AG04449 (cell line): Measurements from ENCODE around the gene MARS1.
"Not testable (repeated sequence)": the region's sequence is repeated elsewhere in the genome, so short reads cannot be mapped to it uniquely, and the experiment has no call there.

Experiments used
- CTCF ChIA-PET: fragments of 350-600 bp; formaldehyde crosslinking; extraction: SDS; loops from one replicate; lab custom pipeline; 2021; ENCODE audit warnings: antibody characterized with exemption; lab: Yijun Ruan, JAX
- POLR2A ChIA-PET: fragments of 400-600, 350-600 bp; formaldehyde crosslinking; extraction: SDS; loops from one replicate; lab custom pipeline; 2020; ENCODE audit warnings: antibody characterized with exemption, inconsistent platforms; lab: Yijun Ruan, JAX
- DNase-seq: peaks from one replicate; pipeline ENCODE4 v3.0.0-alpha.2; 2010; ENCODE audit warnings: low read depth, low spot score
- H3K4me3 ChIP-seq: 2 replicates; pipeline ENCODE4 v1.5.1; 2011; ENCODE audit warnings: low read depth, mild to moderate bottlenecking, control low read depth, low read length
- TF ChIP-seq, protein P1 (sequence below): IDR thresholded peaks from one replicate; pipeline ENCODE4 v1.5.1; 2011; ENCODE audit warnings: mild to moderate bottlenecking, moderate library complexity, low read length, control low read depth, inconsistent platforms; ENCODE audit not compliant: insufficient read depth; ENCODE audit errors: missing control alignments

The MARS1 gene

DNA sequence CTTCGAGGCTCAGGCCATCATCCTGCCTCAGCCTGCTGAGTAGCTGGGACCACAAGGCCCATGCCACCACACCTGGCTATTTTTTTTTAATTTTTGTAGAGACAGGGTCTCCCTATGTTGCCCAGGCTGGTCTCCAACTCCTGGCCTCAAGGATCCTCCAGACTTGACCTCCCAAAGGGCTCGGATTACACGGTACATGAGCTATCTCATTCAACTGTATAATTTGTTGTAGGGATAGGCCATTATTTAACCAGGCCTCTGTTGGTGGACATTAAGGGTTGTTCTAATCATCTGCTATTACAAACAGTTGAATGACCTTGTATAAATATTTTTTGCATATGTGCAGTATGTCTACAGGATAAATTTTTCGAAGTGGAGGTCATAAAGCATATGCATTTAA lies 71.0 kb downstream of the MARS1 start:
- TF ChIP-seq, protein P1, sequence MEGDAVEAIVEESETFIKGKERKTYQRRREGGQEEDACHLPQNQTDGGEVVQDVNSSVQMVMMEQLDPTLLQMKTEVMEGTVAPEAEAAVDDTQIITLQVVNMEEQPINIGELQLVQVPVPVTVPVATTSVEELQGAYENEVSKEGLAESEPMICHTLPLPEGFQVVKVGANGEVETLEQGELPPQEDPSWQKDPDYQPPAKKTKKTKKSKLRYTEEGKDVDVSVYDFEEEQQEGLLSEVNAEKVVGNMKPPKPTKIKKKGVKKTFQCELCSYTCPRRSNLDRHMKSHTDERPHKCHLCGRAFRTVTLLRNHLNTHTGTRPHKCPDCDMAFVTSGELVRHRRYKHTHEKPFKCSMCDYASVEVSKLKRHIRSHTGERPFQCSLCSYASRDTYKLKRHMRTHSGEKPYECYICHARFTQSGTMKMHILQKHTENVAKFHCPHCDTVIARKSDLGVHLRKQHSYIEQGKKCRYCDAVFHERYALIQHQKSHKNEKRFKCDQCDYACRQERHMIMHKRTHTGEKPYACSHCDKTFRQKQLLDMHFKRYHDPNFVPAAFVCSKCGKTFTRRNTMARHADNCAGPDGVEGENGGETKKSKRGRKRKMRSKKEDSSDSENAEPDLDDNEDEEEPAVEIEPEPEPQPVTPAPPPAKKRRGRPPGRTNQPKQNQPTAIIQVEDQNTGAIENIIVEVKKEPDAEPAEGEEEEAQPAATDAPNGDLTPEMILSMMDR, result no peak
- POLR2A ChIA-PET, result no interaction called here
- H3K4me3 ChIP-seq, result no peak overlapping the region
- CTCF ChIA-PET, result interaction anchor here (0.8 to 1.8 kb wide), 6 partner anchors 17 to 134 kb away, joined by 3 to 9 read pairs (median 3); no protein-coding TSS in a partner anchor
- DNase-seq, result no peak

DNA sequence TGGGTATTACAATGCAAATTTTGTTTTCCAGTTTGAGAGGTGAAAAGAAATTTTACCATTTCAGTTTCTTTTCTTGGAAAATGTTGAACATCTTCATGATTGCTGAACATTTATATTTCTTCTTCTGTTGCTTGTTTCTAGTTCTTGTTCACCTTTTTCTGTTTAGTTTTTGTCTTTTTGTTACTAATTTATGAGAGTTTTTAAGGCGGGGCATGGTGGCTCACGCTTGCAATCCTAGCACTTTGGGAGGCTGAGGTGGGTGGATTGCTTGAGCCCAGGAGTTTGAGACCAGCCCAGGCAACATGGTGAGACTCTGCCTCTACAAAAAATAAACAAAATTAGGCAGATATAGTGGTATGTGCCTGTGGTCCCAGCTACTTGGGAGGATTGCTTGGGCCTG lies 72.6 kb downstream of the MARS1 start:
- POLR2A ChIA-PET, result no interaction called here
- H3K4me3 ChIP-seq, result no peak overlapping the region
- CTCF ChIA-PET, result interaction anchor here (16.4 kb wide), 1 partner anchor 23 kb away, joined by 214 read pairs; no protein-coding TSS in a partner anchor
- TF ChIP-seq, protein P1, result no peak
- no peak for DNase-seq

DNA sequence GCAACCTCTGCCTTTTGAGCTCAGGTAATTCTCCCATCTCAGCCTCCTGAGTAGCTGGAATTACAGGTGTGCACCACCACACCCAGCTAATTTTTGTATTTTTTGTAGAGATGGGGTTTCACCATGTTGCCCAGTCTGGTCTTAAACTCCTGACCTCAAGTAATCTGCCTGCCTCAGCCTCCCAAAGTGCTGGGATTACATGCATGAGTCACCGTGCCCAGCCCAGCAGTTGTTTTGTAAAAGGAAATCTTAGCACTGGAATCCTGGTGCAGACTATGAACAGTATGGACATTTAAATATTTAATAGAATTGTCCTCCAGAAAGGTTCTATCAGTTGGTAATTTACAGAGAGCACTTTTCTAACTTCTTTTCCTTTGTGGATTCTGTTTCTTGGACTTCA lies 73.2 kb downstream of the MARS1 start:
- POLR2A ChIA-PET, DNase-seq, H3K4me3 ChIP-seq: not testable (repeated sequence)
- CTCF ChIA-PET, result interaction anchor here (16.4 kb wide), 1 partner anchor 22 kb away, joined by 214 read pairs; no protein-coding TSS in a partner anchor

DNA sequence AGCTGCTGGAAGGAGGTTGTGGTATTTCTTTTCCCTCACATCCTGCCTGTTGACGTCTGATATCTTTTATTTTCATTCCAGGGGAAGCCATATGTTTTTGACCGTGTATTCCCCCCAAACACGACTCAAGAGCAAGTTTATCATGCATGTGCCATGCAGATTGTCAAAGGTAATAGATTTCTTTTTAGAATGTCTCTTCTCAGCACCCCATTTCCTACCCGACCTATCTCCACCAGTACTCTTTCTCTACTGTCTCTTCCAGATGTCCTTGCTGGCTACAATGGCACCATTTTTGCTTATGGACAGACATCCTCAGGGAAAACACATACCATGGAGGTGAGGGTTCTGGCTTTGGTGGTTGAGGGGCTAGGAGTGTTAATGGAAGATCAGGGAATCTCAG lies 75.5 kb downstream of the MARS1 start:
- POLR2A ChIA-PET, result no interaction called here
- DNase-seq, result no peak
- H3K4me3 ChIP-seq, result no peak overlapping the region
- CTCF ChIA-PET, result interaction anchor here (1.0 to 16.4 kb wide), 4 partner anchors 10 to 69 kb away, joined by 3 to 214 read pairs (median 3); partner anchors contain the start of genes B4GALNT1 and DCTN2
- TF ChIP-seq, protein P1, result no peak

DNA sequence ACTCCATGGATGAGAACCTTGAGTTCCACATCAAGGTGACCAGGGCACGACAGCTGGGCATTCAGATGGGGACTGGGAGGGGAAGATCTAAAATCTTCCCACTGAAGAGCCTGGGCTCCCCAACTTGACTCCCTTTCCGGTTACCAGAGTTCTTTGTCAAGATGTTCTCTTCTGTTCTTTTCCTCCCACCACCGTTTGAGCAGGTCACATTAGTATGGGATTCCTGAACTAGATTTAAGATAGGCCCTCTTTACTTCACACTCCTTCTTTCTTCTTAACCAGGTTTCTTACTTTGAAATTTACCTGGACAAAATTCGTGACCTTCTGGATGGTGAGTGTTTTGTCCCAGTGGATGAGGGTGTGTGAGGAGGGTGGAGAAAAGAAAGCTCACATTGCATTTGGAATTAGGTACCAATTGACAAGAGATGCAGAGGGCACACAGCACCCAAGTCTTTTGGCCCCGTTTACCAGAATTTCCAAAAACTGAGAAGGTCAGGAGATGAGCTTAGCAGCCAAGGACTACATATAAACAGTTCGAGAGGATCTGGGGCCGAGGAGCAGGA lies 76.4 kb downstream of the MARS1 start:
- no peak for DNase-seq
- H3K4me3 ChIP-seq, result no peak overlapping the region
- POLR2A ChIA-PET, result no interaction called here
- CTCF ChIA-PET, result interaction anchor here (1.0 to 16.4 kb wide), 3 partner anchors 11 to 69 kb away, joined by 3 to 214 read pairs (median 3); partner anchors contain the start of gene B4GALNT1
- TF ChIP-seq, protein P1, result no peak
